K562 (cell line): ENCODE measurements around the gene CCR9.
"Not testable (repeated sequence)": the region's sequence is repeated elsewhere in the genome, so short reads cannot be mapped to it uniquely, and the experiment has no call there.

Experiments
- FIP1L1 ChIP-seq: fragments of 200-400 bp; formaldehyde crosslinking; IDR thresholded peaks from 2 replicates; pipeline ENCODE4 v1.6.1; 2018; ENCODE audit warnings: mild to moderate bottlenecking, low read depth, low read length; ENCODE audit not compliant: poor library complexity, severe bottlenecking
- FOXA1 ChIP-seq: fragments of 450-650 bp; IDR thresholded peaks from 2 replicates; pipeline ENCODE4 v1.6.1; 2016; ENCODE audit warnings: mild to moderate bottlenecking, borderline replicate concordance
- GTF3C2 ChIP-seq: IDR thresholded peaks from 3 replicates; pipeline ENCODE4 v1.6.1; 2011; ENCODE audit warnings: borderline replicate concordance, mild to moderate bottlenecking, moderate library complexity; ENCODE audit not compliant: insufficient read length; ENCODE audit errors: extremely low read depth
- NR2F6 ChIP-seq: fragments of 450-650 bp; formaldehyde crosslinking; IDR thresholded peaks from 2 replicates; pipeline ENCODE4 v1.4.0; 2020; ENCODE audit warnings: mild to moderate bottlenecking
- NRF1 ChIP-seq, 2 experiments: fragments of 450-650 bp; IDR thresholded peaks in 1 of 2; conservative IDR thresholded peaks in 1 of 2; 2 replicates each; pipeline ENCODE4 v1.6.1; 2014; ENCODE audit warnings: mild to moderate bottlenecking in 2 of 2
- PHTF2 ChIP-seq: fragments of 250-450 bp; sonication (Bioruptor Pico); IDR thresholded peaks from 2 replicates; pipeline ENCODE4 v1.5.0; 2021; ENCODE audit warnings: mild to moderate bottlenecking
- POLR2A ChIP-seq: fragments of 450-650 bp; conservative IDR thresholded peaks from 2 replicates; pipeline ENCODE4 v1.6.1; 2016
- ZC3H11A ChIP-seq: IDR thresholded peaks from 2 replicates; pipeline ENCODE4 v1.6.1; 2012; ENCODE audit warnings: low read depth, low read length, improper control_type of control experiment
- ZNF384 ChIP-seq: IDR thresholded peaks from 2 replicates; pipeline ENCODE4 v1.6.1; 2012; ENCODE audit warnings: low read depth, low read length, improper control_type of control experiment

DNA sequence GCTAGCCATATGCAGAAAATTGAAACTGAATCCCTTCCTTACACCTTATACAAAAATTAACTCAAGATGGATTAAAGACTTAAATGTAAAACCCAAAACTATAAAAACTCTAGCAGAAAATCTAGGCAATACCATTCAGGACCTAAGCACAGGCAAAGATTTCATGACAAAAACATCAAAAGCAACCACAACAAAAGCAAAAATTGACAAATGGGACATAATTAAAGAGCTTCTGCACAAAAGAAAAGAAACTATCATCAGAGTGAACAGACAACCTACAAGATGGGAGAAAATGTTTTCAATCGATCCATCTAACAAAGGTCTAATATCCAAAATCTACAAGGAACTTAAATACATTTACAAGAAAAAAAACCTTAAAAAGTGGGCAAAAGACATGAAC, 30.0 kb upstream of the CCR9 start:
- not testable (repeated sequence) for TF ChIP-seq GTF3C2; ZNF384; NRF1 (conservative IDR thresholded peaks at IDR 0.05 in 1 of 2, IDR thresholded peaks at IDR 0.05 in 1 of 2); POLR2A; PHTF2 (CRISPR knock-in tag); FIP1L1; ZC3H11A; FOXA1; NR2F6 (CRISPR knock-in tag)
